ENCODE results near the gene NDFIP2.

The NDFIP2 gene

GRCh38 chr13:79512950-79513349 is 32.0 kb downstream of the NDFIP2 start:
- Histone ChIP-seq H3K4me3 (ENCODE audit: low read length in 2 of 2) (no peak overlapping the region), H3K4ac (ENCODE audit: low read length) (no peak overlapping the region), H2AK5ac (ENCODE audit: low read depth, low read length) (no peak overlapping the region), H3K36me3 (replicated peaks in 1 of 2; ENCODE audit: control insufficient read depth in 2 of 2, insufficient read depth in 2 of 2, low read length in 2 of 2) (no peaks in the 10 kb centered on the region), H3K14ac (ENCODE audit: low read length) (no peak overlapping the region), H3K9ac (ENCODE audit: low read depth, low read length, poor library complexity) (no peak overlapping the region), H4K91ac (ENCODE audit: low read depth, low read length, poor library complexity) (no peak overlapping the region), H3K9me3 (replicated peaks in 1 of 2; ENCODE audit: control insufficient read depth in 2 of 2, insufficient read depth in 1 of 2, low read depth in 1 of 2, low read length in 2 of 2) (no peaks in the 10 kb centered on the region), H2AFZ (ENCODE audit: low read length) (no peak overlapping the region), H2BK5ac (ENCODE audit: low read length) (no peak overlapping the region), H3K79me1 (ENCODE audit: low read depth, low read length) (no peaks in the 10 kb centered on the region), H3K4me2 (ENCODE audit: insufficient read depth, low read length, poor library complexity, severe bottlenecking) (no peak overlapping the region), H3K4me1 (ENCODE audit: control insufficient read depth in 2 of 2, insufficient read depth in 1 of 2, low read depth in 1 of 2, low read length in 2 of 2) (no peaks in the 10 kb centered on the region), H2BK120ac (ENCODE audit: low read depth, low read length) (no peak overlapping the region), H3K27ac (replicated peaks; ENCODE audit: low read length) (no peak overlapping the region), H3K23ac (ENCODE audit: low read depth, low read length, poor library complexity) (no peak overlapping the region), H3K27me3 (ENCODE audit: control insufficient read depth in 3 of 3, insufficient read depth in 3 of 3, low read depth in 1 of 3, low read length in 3 of 3) (no peaks in the 10 kb centered on the region), H4K8ac (ENCODE audit: low read depth, low read length) (no peak overlapping the region), H2BK12ac (ENCODE audit: low read length) (no peak overlapping the region), H2BK15ac (ENCODE audit: low read length) (no peak overlapping the region), H3K18ac (ENCODE audit: low read length) (no peak overlapping the region)
- DNase-seq (ENCODE audit: low spot score) = no peak

- no peak overlapping the region for H3K27ac ChIP-seq (replicated peaks; ENCODE audit: low read length)
- no peak overlapping the region for H3K14ac ChIP-seq (ENCODE audit: low read length)
- H3K9ac ChIP-seq (ENCODE audit: low read depth, low read length, poor library complexity) = no peak overlapping the region
- no peak overlapping the region for H2BK120ac ChIP-seq (ENCODE audit: low read depth, low read length)
- H2BK15ac ChIP-seq (ENCODE audit: low read length) = no peak overlapping the region
- H3K27me3 ChIP-seq (ENCODE audit: control insufficient read depth in 3 of 3, insufficient read depth in 3 of 3, low read depth in 1 of 3, low read length in 3 of 3) = no peaks in the 10 kb centered on the region
- no peak overlapping the region for H2BK12ac ChIP-seq (ENCODE audit: low read length)
- H3K9me3 ChIP-seq (replicated peaks in 1 of 2; ENCODE audit: control insufficient read depth in 2 of 2, insufficient read depth in 1 of 2, low read depth in 1 of 2, low read length in 2 of 2) = no peaks in the 10 kb centered on the region
- no peak overlapping the region for H2AK5ac ChIP-seq (ENCODE audit: low read depth, low read length)
- H3K4me2 ChIP-seq (ENCODE audit: insufficient read depth, low read length, poor library complexity, severe bottlenecking) = no peak overlapping the region
- no peak overlapping the region for H2BK5ac ChIP-seq (ENCODE audit: low read length)
- no peak overlapping the region for H3K18ac ChIP-seq (ENCODE audit: low read length)
- no peak overlapping the region for H4K91ac ChIP-seq (ENCODE audit: low read depth, low read length, poor library complexity)
- H3K4me1 ChIP-seq (ENCODE audit: control insufficient read depth in 2 of 2, insufficient read depth in 1 of 2, low read depth in 1 of 2, low read length in 2 of 2) = no peaks in the 10 kb centered on the region
- H3K36me3 ChIP-seq (replicated peaks in 1 of 2; ENCODE audit: control insufficient read depth in 2 of 2, insufficient read depth in 2 of 2, low read length in 2 of 2) = peaks cover 0 to 6% of the 10 kb centered on the region in 2 donors
- H3K4me3 ChIP-seq (ENCODE audit: low read length in 2 of 2) = no peak overlapping the region
- H4K8ac ChIP-seq (ENCODE audit: low read depth, low read length) = no peak overlapping the region
- H3K23ac ChIP-seq (ENCODE audit: low read depth, low read length, poor library complexity) = no peak overlapping the region
- H2AFZ ChIP-seq (ENCODE audit: low read length) = no peak overlapping the region
- H3K4ac ChIP-seq (ENCODE audit: low read length) = no peak overlapping the region
- DNase-seq (ENCODE audit: low spot score) = no peak
- H3K79me1 ChIP-seq (ENCODE audit: low read depth, low read length) = no peaks in the 10 kb centered on the region
Observed at GRCh38 chr13:79516595-79516994, 35.6 kb downstream of the NDFIP2 start.

GRCh38 chr13:79519255-79519654 is 38.3 kb downstream of the NDFIP2 start:
- no peaks in the 10 kb centered on the region for H3K27me3 ChIP-seq (ENCODE audit: control insufficient read depth in 3 of 3, insufficient read depth in 3 of 3, low read depth in 1 of 3, low read length in 3 of 3)
- no peak overlapping the region for H3K4me2 ChIP-seq (ENCODE audit: insufficient read depth, low read length, poor library complexity, severe bottlenecking)
- no peak overlapping the region for H3K14ac ChIP-seq (ENCODE audit: low read length)
- no peaks in the 10 kb centered on the region for H3K4me1 ChIP-seq (ENCODE audit: control insufficient read depth in 2 of 2, insufficient read depth in 1 of 2, low read depth in 1 of 2, low read length in 2 of 2)
- no peaks in the 10 kb centered on the region for H3K79me1 ChIP-seq (ENCODE audit: low read depth, low read length)
- H3K4ac ChIP-seq (ENCODE audit: low read length) = no peak overlapping the region
- WGBS, 2 donors (ENCODE audit: extremely low coverage in 2 of 2, insufficient read length in 2 of 2, insufficient replicate concordance in 1 of 2) = no CpG with 5 or more reads among the region's 3 CpGs
- no peak overlapping the region for H2BK12ac ChIP-seq (ENCODE audit: low read length)
- H2AFZ ChIP-seq (ENCODE audit: low read length) = no peak overlapping the region
- no peak overlapping the region for H2BK15ac ChIP-seq (ENCODE audit: low read length)
- no peak overlapping the region for H4K91ac ChIP-seq (ENCODE audit: low read depth, low read length, poor library complexity)
- H3K18ac ChIP-seq (ENCODE audit: low read length) = no peak overlapping the region
- no peaks in the 10 kb centered on the region for H3K9me3 ChIP-seq (replicated peaks in 1 of 2; ENCODE audit: control insufficient read depth in 2 of 2, insufficient read depth in 1 of 2, low read depth in 1 of 2, low read length in 2 of 2)
- no peak overlapping the region for H3K4me3 ChIP-seq (ENCODE audit: low read length in 2 of 2)
- no peak overlapping the region for H3K9ac ChIP-seq (ENCODE audit: low read depth, low read length, poor library complexity)
- no peak overlapping the region for H2BK5ac ChIP-seq (ENCODE audit: low read length)
- no peak overlapping the region for H3K23ac ChIP-seq (ENCODE audit: low read depth, low read length, poor library complexity)
- H4K8ac ChIP-seq (ENCODE audit: low read depth, low read length) = no peak overlapping the region
- H2BK120ac ChIP-seq (ENCODE audit: low read depth, low read length) = no peak overlapping the region
- no peak for DNase-seq (ENCODE audit: low spot score)
- no peak overlapping the region for H2AK5ac ChIP-seq (ENCODE audit: low read depth, low read length)
- H3K27ac ChIP-seq (replicated peaks; ENCODE audit: low read length) = no peak overlapping the region
- H3K36me3 ChIP-seq (replicated peaks in 1 of 2; ENCODE audit: control insufficient read depth in 2 of 2, insufficient read depth in 2 of 2, low read length in 2 of 2) = peaks cover 0 to 24% of the 10 kb centered on the region in 2 donors

- H3K23ac ChIP-seq (ENCODE audit: low read depth, low read length, poor library complexity) = no peak overlapping the region
- DNase-seq (ENCODE audit: low spot score) = no peak
- H3K4ac ChIP-seq (ENCODE audit: low read length) = no peak overlapping the region
- no peak overlapping the region for H3K9ac ChIP-seq (ENCODE audit: low read depth, low read length, poor library complexity)
- H3K4me2 ChIP-seq (ENCODE audit: insufficient read depth, low read length, poor library complexity, severe bottlenecking) = no peak overlapping the region
- no peaks in the 10 kb centered on the region for H3K79me1 ChIP-seq (ENCODE audit: low read depth, low read length)
- H4K91ac ChIP-seq (ENCODE audit: low read depth, low read length, poor library complexity) = no peak overlapping the region
- H3K27ac ChIP-seq (replicated peaks; ENCODE audit: low read length) = no peak overlapping the region
- no peak overlapping the region for H2AK5ac ChIP-seq (ENCODE audit: low read depth, low read length)
- no peak overlapping the region for H2BK120ac ChIP-seq (ENCODE audit: low read depth, low read length)
- H3K4me1 ChIP-seq (ENCODE audit: control insufficient read depth in 2 of 2, insufficient read depth in 1 of 2, low read depth in 1 of 2, low read length in 2 of 2) = no peaks in the 10 kb centered on the region
- no peaks in the 10 kb centered on the region for H3K27me3 ChIP-seq (ENCODE audit: control insufficient read depth in 3 of 3, insufficient read depth in 3 of 3, low read depth in 1 of 3, low read length in 3 of 3)
- H3K9me3 ChIP-seq (replicated peaks in 1 of 2; ENCODE audit: control insufficient read depth in 2 of 2, insufficient read depth in 1 of 2, low read depth in 1 of 2, low read length in 2 of 2) = no peaks in the 10 kb centered on the region
- no peak overlapping the region for H2BK5ac ChIP-seq (ENCODE audit: low read length)
- H4K8ac ChIP-seq (ENCODE audit: low read depth, low read length) = no peak overlapping the region
- no peak overlapping the region for H2BK15ac ChIP-seq (ENCODE audit: low read length)
- no peak overlapping the region for H2AFZ ChIP-seq (ENCODE audit: low read length)
- H3K4me3 ChIP-seq (ENCODE audit: low read length in 2 of 2) = no peak overlapping the region
- peaks cover 1 to 34% of the 10 kb centered on the region in 2 donors for H3K36me3 ChIP-seq (replicated peaks in 1 of 2; ENCODE audit: control insufficient read depth in 2 of 2, insufficient read depth in 2 of 2, low read length in 2 of 2)
- H3K14ac ChIP-seq (ENCODE audit: low read length) = no peak overlapping the region
- H2BK12ac ChIP-seq (ENCODE audit: low read length) = no peak overlapping the region
- H3K18ac ChIP-seq (ENCODE audit: low read length) = no peak overlapping the region
Observed at GRCh38 chr13:79522583-79522982, 41.6 kb downstream of the NDFIP2 start.
